Measurements from ENCODE around the gene CBL.

Gene CBL

GRCh38 chr11:119322921-119323531 is 116.9 kb downstream of the CBL start:
- no peak for DNase-seq (ENCODE audit: low read depth, low spot score)
- Histone ChIP-seq H3K36me3 (ENCODE audit: insufficient read depth, insufficient read length, low read length) (no peaks in the 10 kb centered on the region), H3K9ac (ENCODE audit: insufficient read length, low read depth) (no peak overlapping the region), H3K4me3 (ENCODE audit: insufficient read length, low read depth) (no peak overlapping the region), H3K9me3 (ENCODE audit: insufficient read depth, low read length) (no peaks in the 10 kb centered on the region), H3K27me3 (ENCODE audit: insufficient read depth, insufficient read length) (no peaks in the 10 kb centered on the region), H3K4me1 (ENCODE audit: insufficient read depth, insufficient read length) (peaks cover 6% of the 10 kb centered on the region)
- no peak for TF ChIP-seq ZNF274 (IDR thresholded peaks at IDR 0.05; ENCODE audit: low read depth, low read length)
- no peak for TF ChIP-seq YY1 (IDR thresholded peaks at IDR 0.05; ENCODE audit: insufficient read depth, insufficient read length)
- no peak for TF ChIP-seq SUZ12 (IDR thresholded peaks at IDR 0.05; ENCODE audit: extremely low read depth, insufficient read depth, insufficient read length)

DNA sequence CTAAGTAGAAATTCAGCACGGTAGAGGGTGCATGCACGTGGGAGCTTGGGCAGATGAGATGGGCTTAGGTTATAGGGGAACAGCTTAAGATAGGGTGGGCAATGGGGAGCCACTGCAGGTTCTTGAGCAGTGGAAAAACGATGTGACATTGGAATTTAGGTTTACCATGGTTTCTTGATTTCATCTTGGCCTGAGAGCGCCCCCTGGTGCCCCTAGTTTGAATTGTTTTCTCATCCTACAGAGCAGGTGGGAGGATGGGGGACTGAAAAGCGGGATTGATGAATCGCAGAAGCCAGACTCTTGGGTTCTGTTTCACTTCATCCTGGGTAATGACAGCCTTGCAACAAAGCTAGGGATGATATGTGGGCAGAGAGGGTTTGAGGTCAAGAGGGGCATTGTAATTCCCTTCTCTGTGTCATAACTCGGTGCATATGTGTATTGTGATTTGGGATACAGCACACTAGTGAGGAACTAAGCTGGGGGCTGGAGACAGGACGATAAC is 117.4 kb downstream of the CBL start:
- TF ChIP-seq ZNF274 (IDR thresholded peaks at IDR 0.05; ENCODE audit: low read depth, low read length), result no peak
- TF ChIP-seq YY1 (IDR thresholded peaks at IDR 0.05; ENCODE audit: insufficient read depth, insufficient read length), result no peak
- no peak for TF ChIP-seq SUZ12 (IDR thresholded peaks at IDR 0.05; ENCODE audit: extremely low read depth, insufficient read depth, insufficient read length)
- peak; percentile 71 for DNase-seq (ENCODE audit: low read depth, low spot score)
- Histone ChIP-seq H3K36me3 (ENCODE audit: insufficient read depth, insufficient read length, low read length) (no peaks in the 10 kb centered on the region), H3K9ac (ENCODE audit: insufficient read length, low read depth) (no peak overlapping the region), H3K27me3 (ENCODE audit: insufficient read depth, insufficient read length) (no peaks in the 10 kb centered on the region), H3K9me3 (ENCODE audit: insufficient read depth, low read length) (no peaks in the 10 kb centered on the region), H3K4me1 (ENCODE audit: insufficient read depth, insufficient read length) (peaks cover 6% of the 10 kb centered on the region), H3K4me3 (ENCODE audit: insufficient read length, low read depth) (no peak overlapping the region)

DNA sequence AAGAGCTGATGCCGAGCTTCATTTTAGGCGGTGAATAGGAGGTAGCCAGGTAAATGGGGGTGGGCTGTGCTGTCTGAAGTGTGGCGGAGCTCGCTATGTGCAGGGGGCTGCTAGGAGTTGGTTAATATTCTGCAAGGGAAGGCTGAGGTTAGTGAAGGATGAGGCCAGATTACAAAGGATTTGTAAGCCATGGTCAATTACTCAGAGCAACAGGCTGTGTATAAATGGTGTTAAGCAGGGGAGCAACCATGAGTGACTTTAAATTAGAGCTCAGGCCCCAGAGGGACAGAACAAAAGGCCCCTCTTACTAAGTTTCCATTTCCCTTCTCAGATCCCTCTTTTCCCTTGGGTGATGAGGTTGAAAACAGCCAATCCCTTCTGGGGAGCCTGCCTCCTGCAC is 118.0 kb downstream of the CBL start:
- Histone ChIP-seq H3K36me3 (ENCODE audit: insufficient read depth, insufficient read length, low read length) (no peaks in the 10 kb centered on the region), H3K9ac (ENCODE audit: insufficient read length, low read depth) (no peak overlapping the region), H3K4me1 (ENCODE audit: insufficient read depth, insufficient read length) (peaks cover 6% of the 10 kb centered on the region), H3K27me3 (ENCODE audit: insufficient read depth, insufficient read length) (no peaks in the 10 kb centered on the region), H3K4me3 (ENCODE audit: insufficient read length, low read depth) (no peak overlapping the region), H3K9me3 (ENCODE audit: insufficient read depth, low read length) (no peaks in the 10 kb centered on the region)
- no peak for TF ChIP-seq YY1 (IDR thresholded peaks at IDR 0.05; ENCODE audit: insufficient read depth, insufficient read length)
- TF ChIP-seq ZNF274 (IDR thresholded peaks at IDR 0.05; ENCODE audit: low read depth, low read length), result no peak
- TF ChIP-seq SUZ12 (IDR thresholded peaks at IDR 0.05; ENCODE audit: extremely low read depth, insufficient read depth, insufficient read length), result no peak
- no peak for DNase-seq (ENCODE audit: low read depth, low spot score)

DNA sequence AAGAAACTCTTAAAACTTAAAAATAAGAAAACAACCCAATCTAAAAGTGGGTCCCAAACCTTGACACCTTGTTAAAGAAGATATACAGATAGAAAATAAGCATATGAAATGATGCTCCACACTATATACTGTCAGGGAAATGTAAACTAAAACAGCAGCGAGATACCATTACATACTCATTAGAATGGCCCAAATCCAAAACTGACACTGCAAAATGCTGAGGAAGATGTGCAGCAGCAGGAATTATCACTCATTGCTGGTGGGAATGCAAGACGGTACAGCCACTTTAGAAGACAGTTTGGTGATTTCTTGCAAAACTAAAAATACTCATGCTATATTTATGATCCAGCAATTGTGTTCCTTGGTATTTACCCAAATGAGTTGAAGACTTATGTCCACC is 123.2 kb downstream of the CBL start:
- Histone ChIP-seq H3K27me3 (ENCODE audit: insufficient read depth, insufficient read length) (no peaks in the 10 kb centered on the region), H3K36me3 (ENCODE audit: insufficient read depth, insufficient read length, low read length) (no peaks in the 10 kb centered on the region), H3K4me1 (ENCODE audit: insufficient read depth, insufficient read length) (peaks cover 2% of the 10 kb centered on the region), H3K9me3 (ENCODE audit: insufficient read depth, low read length) (no peaks in the 10 kb centered on the region), H3K9ac (ENCODE audit: insufficient read length, low read depth) (no peak overlapping the region), H3K4me3 (ENCODE audit: insufficient read length, low read depth) (no peak overlapping the region)
- no peak for DNase-seq (ENCODE audit: low read depth, low spot score)
- TF ChIP-seq YY1 (IDR thresholded peaks at IDR 0.05; ENCODE audit: insufficient read depth, insufficient read length) (no peak), SUZ12 (IDR thresholded peaks at IDR 0.05; ENCODE audit: extremely low read depth, insufficient read depth, insufficient read length) (no peak), ZNF274 (IDR thresholded peaks at IDR 0.05; ENCODE audit: low read depth, low read length) (no peak)

DNA sequence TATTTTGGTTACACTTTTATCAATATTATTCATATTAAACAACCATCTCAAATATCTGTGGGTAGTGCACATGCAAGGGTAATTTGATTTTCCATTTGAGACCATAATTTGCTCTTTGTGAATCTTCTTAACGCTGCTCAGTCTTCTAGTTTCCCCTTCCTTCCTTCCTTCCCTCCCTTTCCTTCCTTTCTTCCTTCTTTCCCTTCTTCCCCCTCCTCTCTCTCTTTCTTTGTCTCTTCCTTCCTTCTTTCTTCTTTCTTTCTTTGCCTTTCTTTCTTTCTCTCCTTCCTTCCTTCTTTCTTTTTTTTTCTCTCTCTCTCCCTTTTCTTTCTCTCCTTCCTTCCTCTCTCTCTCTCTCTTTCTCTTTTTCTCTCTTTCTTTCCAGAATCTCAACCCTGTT is 124.1 kb downstream of the CBL start:
- Histone ChIP-seq H3K36me3 (ENCODE audit: insufficient read depth, insufficient read length, low read length) (peaks cover 3% of the 10 kb centered on the region), H3K9ac (ENCODE audit: insufficient read length, low read depth) (no peak overlapping the region), H3K9me3 (ENCODE audit: insufficient read depth, low read length) (no peaks in the 10 kb centered on the region), H3K4me3 (ENCODE audit: insufficient read length, low read depth) (no peak overlapping the region), H3K27me3 (ENCODE audit: insufficient read depth, insufficient read length) (no peaks in the 10 kb centered on the region), H3K4me1 (ENCODE audit: insufficient read depth, insufficient read length) (peaks cover 5% of the 10 kb centered on the region)
- DNase-seq (ENCODE audit: low read depth, low spot score), result no peak
- TF ChIP-seq ZNF274 (IDR thresholded peaks at IDR 0.05; ENCODE audit: low read depth, low read length), result no peak
- no peak for TF ChIP-seq YY1 (IDR thresholded peaks at IDR 0.05; ENCODE audit: insufficient read depth, insufficient read length)
- TF ChIP-seq SUZ12 (IDR thresholded peaks at IDR 0.05; ENCODE audit: extremely low read depth, insufficient read depth, insufficient read length), result no peak

GRCh38 chr11:119332111-119332765 is 126.1 kb downstream of the CBL start:
- H3K36me3 ChIP-seq (ENCODE audit: insufficient read depth, insufficient read length, low read length), result peaks cover 20% of the 10 kb centered on the region
- DNase-seq (ENCODE audit: low read depth, low spot score), result no peak
- no peaks in the 10 kb centered on the region for H3K9me3 ChIP-seq (ENCODE audit: insufficient read depth, low read length)
- no peak for TF ChIP-seq ZNF274 (IDR thresholded peaks at IDR 0.05; ENCODE audit: low read depth, low read length)
- TF ChIP-seq YY1 (IDR thresholded peaks at IDR 0.05; ENCODE audit: insufficient read depth, insufficient read length), result no peak
- TF ChIP-seq SUZ12 (IDR thresholded peaks at IDR 0.05; ENCODE audit: extremely low read depth, insufficient read depth, insufficient read length), result no peak
- H3K4me3 ChIP-seq (ENCODE audit: insufficient read length, low read depth), result no peak overlapping the region
- peaks cover 18% of the 10 kb centered on the region for H3K4me1 ChIP-seq (ENCODE audit: insufficient read depth, insufficient read length)
- H3K27me3 ChIP-seq (ENCODE audit: insufficient read depth, insufficient read length), result no peaks in the 10 kb centered on the region
- no peak overlapping the region for H3K9ac ChIP-seq (ENCODE audit: insufficient read length, low read depth)

GRCh38 chr11:119334174-119334930 is 128.2 kb downstream of the CBL start, which contains the start of gene RNF26:
Gene RNF26 (plus strand): TSS chr11:119334527. CDS start chr11:119335123, 596 bp downstream.
- TF ChIP-seq SUZ12 (IDR thresholded peaks at IDR 0.05; ENCODE audit: extremely low read depth, insufficient read depth, insufficient read length), result no peak
- TF ChIP-seq YY1 (IDR thresholded peaks at IDR 0.05; ENCODE audit: insufficient read depth, insufficient read length), result peak; percentile 84
- no peak for TF ChIP-seq ZNF274 (IDR thresholded peaks at IDR 0.05; ENCODE audit: low read depth, low read length)
- no peaks in the 10 kb centered on the region for H3K27me3 ChIP-seq (ENCODE audit: insufficient read depth, insufficient read length)
- peaks cover 20% of the 10 kb centered on the region for H3K36me3 ChIP-seq (ENCODE audit: insufficient read depth, insufficient read length, low read length)
- peak within 1 kb of the TSS; percentile 97 for H3K9ac ChIP-seq (ENCODE audit: insufficient read length, low read depth)
- H3K4me3 ChIP-seq (ENCODE audit: insufficient read length, low read depth), result peak within 1 kb of the TSS; percentile 93
- H3K4me1 ChIP-seq (ENCODE audit: insufficient read depth, insufficient read length), result peaks cover 25% of the 10 kb centered on the region
- H3K9me3 ChIP-seq (ENCODE audit: insufficient read depth, low read length), result no peaks in the 10 kb centered on the region
- DNase-seq (ENCODE audit: low read depth, low spot score), result peak; percentile 98
